Measurements from ENCODE around the gene CHST13. TPM values are rescaled to one million over a fixed set of nuclear protein-coding genes. Genes with fewer than 3 reads are reported as not detected.

The CHST13 gene
- total RNA-seq, 1 experiment from 2014 or later: 0.91 TPM

DNA sequence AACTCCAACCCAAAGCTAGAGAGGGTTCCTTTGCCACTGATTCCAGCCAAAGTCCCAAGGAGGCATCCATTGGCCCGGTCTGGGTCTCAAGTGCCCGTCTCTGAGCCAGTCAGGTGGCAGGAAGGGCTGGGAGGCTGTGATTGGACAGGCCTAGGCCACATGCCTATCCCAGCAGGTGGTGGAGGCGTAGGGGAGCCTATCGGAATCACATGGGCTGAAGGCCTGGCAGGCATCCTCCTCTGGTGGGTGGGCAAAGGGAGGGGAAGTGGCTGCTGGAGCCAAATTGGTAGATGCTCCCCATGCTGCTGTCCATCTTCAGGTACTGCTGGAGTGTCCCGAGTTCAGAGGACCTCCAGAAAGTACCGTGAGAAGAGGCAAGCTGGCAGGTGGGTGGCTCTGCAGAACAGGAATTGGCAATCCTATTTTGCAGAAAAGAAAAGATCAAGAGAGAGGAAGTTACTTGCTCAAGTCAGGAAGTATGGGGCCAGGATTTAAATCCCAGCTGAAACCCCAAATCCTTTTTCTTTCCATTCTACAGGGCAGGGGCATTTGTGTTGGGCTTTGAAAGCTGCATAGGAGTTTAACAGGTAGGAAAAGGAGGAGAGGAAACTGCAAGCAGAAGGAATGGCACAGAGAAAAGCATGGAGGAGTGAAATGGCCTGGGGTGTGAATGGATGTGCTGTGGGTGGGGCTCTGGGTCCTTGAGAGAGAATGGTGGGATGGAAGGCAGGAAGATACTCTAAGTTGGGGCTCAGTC, 3.7 kb downstream of the CHST13 start:
- no peaks in the 10 kb centered on the region for H3K79me2 ChIP-seq (ENCODE audit: insufficient read depth, low read length)
- TF ChIP-seq, protein P1, sequence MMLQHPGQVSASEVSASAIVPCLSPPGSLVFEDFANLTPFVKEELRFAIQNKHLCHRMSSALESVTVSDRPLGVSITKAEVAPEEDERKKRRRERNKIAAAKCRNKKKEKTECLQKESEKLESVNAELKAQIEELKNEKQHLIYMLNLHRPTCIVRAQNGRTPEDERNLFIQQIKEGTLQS (IDR thresholded peaks at IDR 0.05): no peak
- TF ChIP-seq JUND (IDR thresholded peaks at IDR 0.05): no peak
- ATAC-seq (no peak), DNase-seq (ENCODE audit: low read depth, low spot score) (no peak)
- H3K9me3 ChIP-seq (ENCODE audit: control insufficient read depth in 1 of 2, insufficient read depth in 1 of 2, low read depth in 1 of 2, low read length in 2 of 2): no peaks in the 10 kb centered on the region
- intact Hi-C loops (cut with micrococcal nuclease): loop anchor here (10.0 kb wide), 1 partner anchor 137 kb away; no protein-coding TSS in a partner anchor
- H2AFZ ChIP-seq (ENCODE audit: low read depth, low read length, poor library complexity, severe bottlenecking): no peak overlapping the region
- ChIA-PET CTCF (no interaction called here), POLR2A (no interaction called here), RAD21 (ENCODE audit: low non-redundant PET in 1 of 2, low total read pairs in 2 of 2, uncharacterized antibody in 2 of 2, unreplicated experiment in 2 of 2) (interaction anchor here in 1 of 2 experiments (0.6 kb wide), 1 partner anchor 22 kb away, joined by 5 read pairs; no protein-coding TSS in a partner anchor)
- peaks cover 12% of the 10 kb centered on the region for H3K27me3 ChIP-seq (ENCODE audit: insufficient read depth, low read length)
- no peak overlapping the region for H3K4me2 ChIP-seq (ENCODE audit: low read length)
- H4K20me1 ChIP-seq (ENCODE audit: insufficient read depth): no peaks in the 10 kb centered on the region
- no peaks in the 10 kb centered on the region for H3K9me2 ChIP-seq (ENCODE audit: insufficient read depth)
- no peaks in the 10 kb centered on the region for H3K36me3 ChIP-seq (ENCODE audit: control insufficient read depth in 1 of 2, insufficient read depth in 2 of 2, low read length in 2 of 2)
- no peak overlapping the region for H3K27ac ChIP-seq (ENCODE audit: low read depth, low read length)
- no TSS peak for BruUV-seq (replicated peaks)
- no peak overlapping the region for H3K9ac ChIP-seq (ENCODE audit: low read length)
- H3K4me1 ChIP-seq (ENCODE audit: control insufficient read depth in 1 of 2, insufficient read depth in 2 of 2, low read length in 2 of 2): peaks cover 4 to 13% of the 10 kb centered on the region in 2 experiments; a peak in 2 of 4 replicates
- no peak overlapping the region for H3K4me3 ChIP-seq (replicated peaks in 1 of 2; ENCODE audit: low read depth in 1 of 2, low read length in 2 of 2)

DNA sequence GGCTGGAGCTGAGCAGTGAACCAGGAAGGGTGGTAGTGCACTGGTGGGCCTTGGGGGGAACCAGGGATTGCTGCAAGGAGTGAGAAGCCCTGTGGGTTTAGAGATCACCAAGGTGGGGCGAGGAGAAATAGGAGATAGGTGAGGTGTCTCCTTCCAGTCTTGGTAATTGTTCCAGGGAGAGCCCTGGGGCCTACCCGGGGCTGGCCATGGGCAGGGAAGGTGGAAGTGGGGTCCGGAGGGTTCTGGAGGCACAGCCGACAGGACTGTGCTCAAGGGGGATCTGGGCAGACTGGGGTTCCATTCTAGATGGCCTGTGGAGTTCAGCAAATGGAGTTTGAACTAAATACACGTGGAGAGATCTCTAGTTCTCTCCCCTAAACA, 4.5 kb downstream of the CHST13 start:
- POLR2A ChIA-PET: no interaction called here
- ATAC-seq: no peak
- RAD21 ChIA-PET (ENCODE audit: low non-redundant PET in 1 of 2, low total read pairs in 2 of 2, uncharacterized antibody in 2 of 2, unreplicated experiment in 2 of 2): no interaction called here
- Histone ChIP-seq H3K79me2 (ENCODE audit: insufficient read depth, low read length) (no peaks in the 10 kb centered on the region), H3K9me3 (ENCODE audit: control insufficient read depth in 1 of 2, insufficient read depth in 1 of 2, low read depth in 1 of 2, low read length in 2 of 2) (no peaks in the 10 kb centered on the region), H3K9me2 (ENCODE audit: insufficient read depth) (no peaks in the 10 kb centered on the region), H4K20me1 (ENCODE audit: insufficient read depth) (no peaks in the 10 kb centered on the region), H2AFZ (ENCODE audit: low read depth, low read length, poor library complexity, severe bottlenecking) (no peak overlapping the region), H3K36me3 (ENCODE audit: control insufficient read depth in 1 of 2, insufficient read depth in 2 of 2, low read length in 2 of 2) (no peaks in the 10 kb centered on the region), H3K4me3 (replicated peaks in 1 of 2; ENCODE audit: low read depth in 1 of 2, low read length in 2 of 2) (no peak overlapping the region), H3K4me2 (ENCODE audit: low read length) (no peak overlapping the region), H3K27me3 (ENCODE audit: insufficient read depth, low read length) (peaks cover 20% of the 10 kb centered on the region), H3K27ac (ENCODE audit: low read depth, low read length) (no peak overlapping the region), H3K4me1 (ENCODE audit: control insufficient read depth in 1 of 2, insufficient read depth in 2 of 2, low read length in 2 of 2) (peaks cover 4 to 12% of the 10 kb centered on the region in 2 experiments; a peak in 2 of 4 replicates), H3K9ac (ENCODE audit: low read length) (no peak overlapping the region)
- intact Hi-C loops (cut with micrococcal nuclease): loop anchor here (10.0 kb wide), 1 partner anchor 136 kb away; no protein-coding TSS in a partner anchor
- DNase-seq (ENCODE audit: low read depth, low spot score): no peak
- BruUV-seq (replicated peaks): no TSS peak
- CTCF ChIA-PET: no interaction called here
- TF ChIP-seq, protein P1 (IDR thresholded peaks at IDR 0.05): no peak
- TF ChIP-seq EZH2 (IDR thresholded peaks at IDR 0.05) (no peak), SRF (IDR thresholded peaks at IDR 0.05; ENCODE audit: low read depth) (no peak), CEBPB (IDR thresholded peaks at IDR 0.05; ENCODE audit: low read depth) (no peak), SP1 (IDR thresholded peaks at IDR 0.05; ENCODE audit: low read depth) (no peak), RAD21 (IDR thresholded peaks at IDR 0.05; ENCODE audit: low read depth) (no peak), ZNF274 (IDR thresholded peaks at IDR 0.05; ENCODE audit: low read depth, low read length) (no peak), POLR2AphosphoS5 (IDR thresholded peaks at IDR 0.05; ENCODE audit: low read depth, low read length) (no peak)
- TF ChIP-seq, protein P2, sequence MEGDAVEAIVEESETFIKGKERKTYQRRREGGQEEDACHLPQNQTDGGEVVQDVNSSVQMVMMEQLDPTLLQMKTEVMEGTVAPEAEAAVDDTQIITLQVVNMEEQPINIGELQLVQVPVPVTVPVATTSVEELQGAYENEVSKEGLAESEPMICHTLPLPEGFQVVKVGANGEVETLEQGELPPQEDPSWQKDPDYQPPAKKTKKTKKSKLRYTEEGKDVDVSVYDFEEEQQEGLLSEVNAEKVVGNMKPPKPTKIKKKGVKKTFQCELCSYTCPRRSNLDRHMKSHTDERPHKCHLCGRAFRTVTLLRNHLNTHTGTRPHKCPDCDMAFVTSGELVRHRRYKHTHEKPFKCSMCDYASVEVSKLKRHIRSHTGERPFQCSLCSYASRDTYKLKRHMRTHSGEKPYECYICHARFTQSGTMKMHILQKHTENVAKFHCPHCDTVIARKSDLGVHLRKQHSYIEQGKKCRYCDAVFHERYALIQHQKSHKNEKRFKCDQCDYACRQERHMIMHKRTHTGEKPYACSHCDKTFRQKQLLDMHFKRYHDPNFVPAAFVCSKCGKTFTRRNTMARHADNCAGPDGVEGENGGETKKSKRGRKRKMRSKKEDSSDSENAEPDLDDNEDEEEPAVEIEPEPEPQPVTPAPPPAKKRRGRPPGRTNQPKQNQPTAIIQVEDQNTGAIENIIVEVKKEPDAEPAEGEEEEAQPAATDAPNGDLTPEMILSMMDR (IDR thresholded peaks at IDR 0.05 in 2 of 3, conservative IDR thresholded peaks at IDR 0.05 in 1 of 3; ENCODE audit: borderline replicate concordance in 1 of 3, insufficient read depth in 1 of 3, low read depth in 2 of 3, low read length in 2 of 3): no peak
- TF ChIP-seq, protein P3, sequence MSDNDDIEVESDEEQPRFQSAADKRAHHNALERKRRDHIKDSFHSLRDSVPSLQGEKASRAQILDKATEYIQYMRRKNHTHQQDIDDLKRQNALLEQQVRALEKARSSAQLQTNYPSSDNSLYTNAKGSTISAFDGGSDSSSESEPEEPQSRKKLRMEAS (IDR thresholded peaks at IDR 0.05): no peak
- TF ChIP-seq, protein P4, sequence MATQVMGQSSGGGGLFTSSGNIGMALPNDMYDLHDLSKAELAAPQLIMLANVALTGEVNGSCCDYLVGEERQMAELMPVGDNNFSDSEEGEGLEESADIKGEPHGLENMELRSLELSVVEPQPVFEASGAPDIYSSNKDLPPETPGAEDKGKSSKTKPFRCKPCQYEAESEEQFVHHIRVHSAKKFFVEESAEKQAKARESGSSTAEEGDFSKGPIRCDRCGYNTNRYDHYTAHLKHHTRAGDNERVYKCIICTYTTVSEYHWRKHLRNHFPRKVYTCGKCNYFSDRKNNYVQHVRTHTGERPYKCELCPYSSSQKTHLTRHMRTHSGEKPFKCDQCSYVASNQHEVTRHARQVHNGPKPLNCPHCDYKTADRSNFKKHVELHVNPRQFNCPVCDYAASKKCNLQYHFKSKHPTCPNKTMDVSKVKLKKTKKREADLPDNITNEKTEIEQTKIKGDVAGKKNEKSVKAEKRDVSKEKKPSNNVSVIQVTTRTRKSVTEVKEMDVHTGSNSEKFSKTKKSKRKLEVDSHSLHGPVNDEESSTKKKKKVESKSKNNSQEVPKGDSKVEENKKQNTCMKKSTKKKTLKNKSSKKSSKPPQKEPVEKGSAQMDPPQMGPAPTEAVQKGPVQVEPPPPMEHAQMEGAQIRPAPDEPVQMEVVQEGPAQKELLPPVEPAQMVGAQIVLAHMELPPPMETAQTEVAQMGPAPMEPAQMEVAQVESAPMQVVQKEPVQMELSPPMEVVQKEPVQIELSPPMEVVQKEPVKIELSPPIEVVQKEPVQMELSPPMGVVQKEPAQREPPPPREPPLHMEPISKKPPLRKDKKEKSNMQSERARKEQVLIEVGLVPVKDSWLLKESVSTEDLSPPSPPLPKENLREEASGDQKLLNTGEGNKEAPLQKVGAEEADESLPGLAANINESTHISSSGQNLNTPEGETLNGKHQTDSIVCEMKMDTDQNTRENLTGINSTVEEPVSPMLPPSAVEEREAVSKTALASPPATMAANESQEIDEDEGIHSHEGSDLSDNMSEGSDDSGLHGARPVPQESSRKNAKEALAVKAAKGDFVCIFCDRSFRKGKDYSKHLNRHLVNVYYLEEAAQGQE (IDR thresholded peaks at IDR 0.05; ENCODE audit: low read depth): no peak

Measured in HCT116 (cell line).